Activated CD4-positive, alpha-beta T cell treated with anti-CD3 and anti-CD28 coated beads for 4 hours (primary cell): Measurements from ENCODE around the gene ARL5C.
"Not testable (repeated sequence)": the region's sequence is repeated elsewhere in the genome, so short reads cannot be mapped to it uniquely, and the experiment has no call there.

Source experiments
- DNase-seq, 2 donors: peaks; one replicate each; pipeline ENCODE4 v3.0.0-alpha.2; 2020

The ARL5C gene

DNA sequence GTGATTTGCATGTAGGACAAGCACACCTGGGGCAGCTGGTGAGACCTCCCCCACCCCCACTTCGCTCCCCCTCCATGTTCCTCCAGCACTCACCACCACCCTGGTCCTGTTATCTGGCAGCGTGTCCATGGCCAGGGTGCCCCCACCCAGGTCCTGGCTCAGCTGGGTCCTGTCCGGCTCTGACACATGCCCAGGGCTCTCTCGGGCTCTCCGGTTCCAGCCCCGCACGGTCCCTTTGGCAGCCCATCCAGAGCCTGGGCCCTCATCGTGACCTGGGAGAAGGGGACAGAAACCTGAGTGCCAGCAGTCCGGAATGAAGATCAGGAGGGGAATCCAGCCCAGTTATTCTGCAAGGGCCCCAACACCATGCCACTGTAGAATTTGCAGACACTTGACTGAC, 26.4 kb downstream of the ARL5C start:
- DNase-seq, result no peak

DNA sequence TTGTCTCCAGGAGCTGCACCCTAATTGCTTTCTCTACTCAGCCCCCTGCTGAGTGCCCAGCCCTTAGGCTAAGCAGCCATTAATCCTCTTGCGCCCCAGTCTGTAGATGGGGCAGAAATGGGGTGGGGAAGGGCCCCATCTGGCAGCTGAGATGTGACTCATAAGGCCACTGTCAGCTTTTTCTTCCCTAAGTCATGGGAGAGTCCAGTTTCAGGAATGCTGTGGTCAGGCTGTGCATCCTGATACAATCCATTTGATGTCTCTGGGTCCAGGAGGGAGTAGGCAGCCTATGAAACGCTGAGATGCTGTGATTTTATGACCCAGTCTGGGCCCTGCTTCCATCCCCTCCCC, 26.8 kb downstream of the ARL5C start:
- DNase-seq, result no peak

DNA sequence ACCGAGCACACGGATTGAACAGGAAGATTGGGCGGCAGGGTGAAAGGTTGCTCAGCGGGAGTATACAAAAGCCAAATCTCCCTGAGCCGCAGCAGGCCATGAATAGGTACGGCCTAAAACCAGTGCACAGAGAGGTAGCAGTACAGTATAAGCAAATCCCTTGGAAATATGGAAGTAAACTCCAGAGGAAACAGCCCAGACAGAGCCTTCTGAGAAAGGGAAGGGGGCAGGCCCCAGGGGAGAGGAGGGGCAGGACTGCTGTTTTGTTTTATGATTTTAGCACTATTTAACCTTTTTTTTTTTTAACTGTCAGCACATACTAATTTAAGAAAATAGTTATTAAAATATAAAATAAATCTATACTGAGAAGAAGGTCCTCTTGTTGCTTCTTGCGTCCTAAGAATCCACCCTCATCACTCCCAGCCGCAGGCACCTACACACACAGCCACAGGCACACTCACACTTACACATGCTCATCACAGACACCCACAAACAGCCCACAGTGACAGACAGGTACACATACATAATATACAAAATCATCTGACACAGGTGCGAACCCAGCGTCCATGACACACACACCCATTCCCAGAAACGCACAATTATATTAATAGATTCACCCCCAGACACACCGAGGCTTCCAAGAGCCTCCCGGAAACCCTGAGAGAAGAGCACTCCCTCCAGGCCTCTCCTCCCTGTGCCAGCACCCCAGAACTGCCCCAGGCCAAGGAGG, 27.4 kb downstream of the ARL5C start:
- no peak for DNase-seq

DNA sequence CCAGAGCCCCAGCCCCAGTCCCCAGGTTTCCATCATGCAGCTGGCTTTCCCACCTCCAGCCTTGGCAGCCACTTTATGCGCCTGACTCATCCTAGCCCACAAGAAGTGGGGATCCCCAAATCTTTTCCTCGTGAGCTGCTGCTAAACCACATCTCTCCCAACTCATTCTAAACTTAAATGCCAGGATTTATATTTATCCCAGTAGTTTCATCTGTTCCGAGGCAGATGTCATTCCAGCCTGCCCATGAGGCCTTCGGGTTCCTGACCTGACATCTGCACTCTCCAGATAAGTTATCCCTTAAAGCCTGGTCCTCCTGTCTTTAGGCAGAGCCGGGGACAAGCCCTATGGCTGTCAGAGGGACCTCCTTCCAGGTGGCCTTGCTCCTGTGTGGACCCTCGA, 31.1 kb downstream of the ARL5C start:
- no peak for DNase-seq

DNA sequence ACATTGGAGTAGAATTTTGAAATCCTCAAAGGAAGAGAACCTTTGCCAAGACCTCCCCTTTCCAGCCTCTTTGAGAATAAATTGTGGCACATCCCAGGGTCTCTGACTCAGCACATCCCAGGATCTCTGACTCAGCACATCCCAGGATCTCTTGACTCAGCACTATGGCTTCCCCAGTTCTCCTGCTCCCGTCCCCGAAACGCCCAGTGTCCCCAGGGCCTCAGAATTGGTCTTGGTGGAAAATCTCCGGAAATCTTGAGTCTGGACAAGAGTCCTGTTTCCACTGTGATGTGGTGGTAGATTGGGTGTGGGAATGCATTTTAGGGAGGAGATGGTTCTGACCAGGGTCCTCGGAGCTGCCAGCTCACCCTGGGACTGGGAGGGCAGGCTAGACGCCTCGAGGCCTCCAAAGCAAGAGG, 33.8 kb downstream of the ARL5C start:
- no peak for DNase-seq

DNA sequence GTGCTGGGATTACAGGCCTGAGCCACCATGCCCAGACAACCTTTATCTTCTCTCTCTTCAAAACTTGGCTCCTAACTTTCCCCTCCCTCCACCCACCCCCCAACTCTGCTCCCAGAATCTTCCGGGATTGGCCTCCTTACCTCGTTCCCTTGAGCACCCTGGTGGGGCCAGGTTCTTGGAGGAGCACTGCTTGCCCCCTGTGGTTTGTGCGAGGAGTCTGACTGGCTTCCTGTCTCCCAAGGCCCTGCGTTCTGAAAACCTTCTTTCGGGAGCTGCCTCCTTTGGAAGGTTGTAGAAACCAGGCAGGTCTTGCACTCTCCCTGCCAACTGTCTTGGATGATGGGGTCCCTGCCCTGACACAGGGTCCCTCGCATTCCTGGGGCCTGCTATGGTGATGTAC, 34.3 kb downstream of the ARL5C start:
- no peak for DNase-seq

DNA sequence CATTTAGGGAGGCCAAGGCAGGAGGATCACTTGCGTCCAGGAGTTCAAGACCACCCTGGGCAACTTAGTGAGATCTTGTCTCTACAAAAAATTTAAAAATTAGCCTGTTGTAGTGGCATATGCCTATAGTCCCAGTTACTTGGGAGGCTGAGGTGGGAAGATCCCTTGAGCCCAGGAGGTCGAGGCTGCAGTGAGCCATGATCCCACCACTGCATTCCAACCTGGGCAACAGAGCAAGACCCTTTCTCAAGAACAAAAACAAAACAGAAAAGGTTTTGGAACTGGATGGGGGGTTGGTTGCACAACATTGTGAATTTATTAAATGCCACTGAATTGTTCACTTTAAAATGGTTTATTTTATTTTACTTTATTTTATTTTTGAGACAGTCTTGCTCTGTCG, 35.8 kb downstream of the ARL5C start:
- no peak for DNase-seq

DNA sequence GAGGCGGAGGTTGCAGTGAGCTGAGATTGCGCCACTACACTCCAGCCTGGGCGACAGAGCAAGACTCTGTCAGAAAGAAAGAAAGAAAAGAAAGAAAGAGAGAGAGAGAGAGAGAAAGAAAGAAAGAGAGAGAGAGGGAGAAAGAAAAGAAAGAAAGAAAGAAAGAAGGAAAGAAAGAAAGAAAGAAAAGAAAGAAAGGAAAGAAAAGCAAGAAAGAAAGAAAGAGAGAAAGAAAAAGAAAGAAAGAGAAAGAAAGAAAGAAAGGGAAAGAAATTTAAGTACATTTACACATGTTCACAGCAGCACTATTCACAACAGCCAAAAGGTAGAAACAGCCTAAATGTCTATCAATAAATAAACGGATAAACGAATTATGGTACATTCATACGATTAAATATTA, 36.4 kb downstream of the ARL5C start:
- not testable (repeated sequence) for DNase-seq

DNA sequence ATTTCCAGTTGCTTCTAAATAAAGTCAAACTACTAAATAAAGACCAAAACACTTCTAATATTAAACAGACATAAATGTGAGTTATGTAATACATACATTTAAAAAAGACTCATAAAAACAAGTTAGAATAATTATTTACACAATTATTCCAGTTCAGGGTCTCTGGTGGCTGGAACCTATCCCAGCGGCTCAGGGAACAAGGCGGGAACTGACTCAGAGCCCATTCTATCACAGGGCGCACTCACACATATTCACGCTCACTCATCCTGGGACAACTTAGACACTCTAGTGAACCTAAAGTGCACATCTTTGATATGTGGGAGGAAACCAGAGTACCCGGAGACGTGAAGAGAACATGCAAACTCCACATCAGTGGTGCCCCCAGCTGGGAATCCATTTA, 39.5 kb downstream of the ARL5C start:
- DNase-seq, result no peak

DNA sequence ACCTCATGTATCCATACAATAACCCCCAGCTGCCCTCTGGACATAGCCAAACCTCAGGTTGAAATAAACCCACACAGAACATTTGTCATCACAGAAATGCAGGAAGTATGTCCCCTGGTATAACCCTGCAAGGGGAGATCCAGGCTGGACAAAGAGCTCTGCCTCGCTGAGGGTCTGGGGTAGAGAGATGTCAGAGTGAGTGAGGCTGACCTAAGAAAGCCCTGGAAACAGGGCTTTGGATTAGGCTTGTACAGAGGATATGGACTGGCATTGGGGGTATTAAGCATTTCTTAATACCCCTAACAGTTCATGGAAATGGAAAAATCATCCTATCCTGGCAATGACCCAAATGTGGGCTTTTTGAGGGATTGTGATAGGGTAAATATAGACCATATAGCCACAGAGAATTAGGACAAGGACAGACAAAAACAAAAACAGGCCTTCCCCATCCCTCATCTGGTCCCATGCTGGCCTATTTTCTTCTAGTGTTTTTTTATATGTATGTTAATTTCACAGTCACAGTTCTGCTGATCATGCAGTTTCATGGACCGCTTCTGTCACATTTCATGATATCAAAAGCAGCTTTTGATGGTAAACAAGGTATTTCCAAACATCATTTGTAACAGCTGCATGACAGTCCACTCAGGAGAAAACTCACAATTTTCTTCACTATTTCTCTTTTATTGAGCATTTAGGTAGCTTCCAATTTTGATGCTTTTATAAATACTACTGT, 40.7 kb downstream of the ARL5C start:
- DNase-seq, result no peak

DNA sequence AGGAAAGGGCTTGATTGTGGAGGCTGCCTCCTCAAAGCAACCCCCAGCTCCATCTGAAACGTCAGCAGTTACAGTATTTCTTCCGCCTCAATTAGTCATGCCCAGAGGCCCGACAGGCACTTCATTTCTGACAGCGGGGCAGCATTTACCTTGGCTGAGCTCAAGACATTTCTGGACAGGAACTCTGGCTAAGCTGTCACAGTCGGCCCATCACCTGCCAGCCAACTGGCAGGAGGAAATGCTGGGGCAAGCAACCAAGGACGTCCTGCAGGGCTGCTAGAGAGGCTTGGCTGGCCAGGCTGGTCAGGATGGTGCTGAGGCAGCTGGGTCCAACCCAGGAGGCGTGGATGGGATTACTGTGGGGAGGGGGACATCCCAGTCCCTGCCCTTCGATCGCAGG, 42.3 kb downstream of the ARL5C start:
- no peak for DNase-seq

DNA sequence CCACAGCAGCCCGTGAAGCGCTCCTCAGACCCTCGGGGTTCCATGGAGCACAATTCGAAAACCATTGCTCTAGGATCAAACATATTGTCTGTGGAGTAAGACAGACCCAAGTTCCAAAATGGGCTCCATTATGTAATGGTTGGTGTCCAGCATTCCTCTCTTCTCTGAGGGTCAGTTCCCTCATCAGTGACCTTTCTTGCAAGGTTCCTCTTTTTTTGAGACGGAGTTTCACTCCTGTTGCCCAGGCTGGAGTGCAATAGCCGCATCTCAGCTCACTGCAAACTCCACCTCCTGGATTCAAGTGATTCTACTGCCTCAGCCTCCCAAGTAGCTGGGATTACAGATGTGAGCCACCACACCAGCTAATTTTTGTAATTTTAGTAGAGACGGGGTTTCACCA, 43.0 kb downstream of the ARL5C start:
- no peak for DNase-seq

DNA sequence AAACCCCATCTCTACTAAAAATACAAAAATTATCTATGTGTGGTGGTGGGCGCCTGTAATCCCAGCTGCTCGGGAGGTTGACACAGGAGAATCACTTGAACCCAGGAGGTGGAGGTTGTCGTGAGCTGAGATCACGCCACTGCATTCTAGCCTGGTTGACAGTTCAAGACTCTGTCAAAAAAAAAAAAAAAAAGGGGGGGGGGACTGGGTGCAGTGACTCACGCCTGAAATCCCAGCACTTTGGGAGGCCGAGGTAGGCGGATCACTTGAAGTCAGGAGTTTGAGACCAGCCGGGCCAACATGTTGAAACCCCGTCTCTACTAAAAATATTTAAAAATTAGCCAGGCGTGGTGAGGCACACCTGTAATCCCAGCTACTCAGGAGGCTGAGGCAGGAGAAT, 44.0 kb downstream of the ARL5C start:
- DNase-seq, result not testable (repeated sequence)

DNA sequence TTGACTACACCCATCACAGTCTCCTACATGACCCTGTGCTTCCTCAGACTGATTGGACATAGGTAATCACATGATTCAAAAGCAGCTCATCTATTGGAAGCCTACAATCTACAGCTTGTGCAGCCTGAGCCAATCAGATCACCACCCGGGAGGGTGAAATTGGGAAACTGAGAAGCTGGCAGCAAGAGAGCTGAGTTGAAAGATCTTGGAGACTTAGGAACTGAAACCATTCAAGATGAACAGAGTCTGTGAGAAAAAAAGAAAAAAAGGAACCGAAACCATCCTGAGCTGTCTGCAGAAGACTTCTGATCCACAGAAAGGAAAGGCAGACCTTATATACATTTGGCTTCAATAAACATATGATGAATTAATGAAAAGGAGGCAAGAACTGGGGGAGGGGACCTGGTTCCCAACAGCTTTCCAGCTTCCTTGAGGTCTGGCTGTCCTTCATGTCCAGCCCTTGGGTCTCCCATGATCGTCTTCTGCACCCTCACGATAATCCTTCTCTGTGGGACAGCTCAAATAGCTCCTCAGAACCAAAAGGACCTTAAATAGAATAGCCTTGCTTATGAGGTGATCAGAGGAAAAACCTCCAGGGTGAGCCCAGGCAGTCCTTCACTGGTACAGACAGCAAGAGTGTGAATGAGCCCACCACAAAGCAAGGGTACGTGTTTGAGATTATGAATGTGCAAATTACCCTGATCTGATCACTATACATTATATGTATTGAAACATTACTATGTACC, 47.1 kb downstream of the ARL5C start:
- no peak for DNase-seq

DNA sequence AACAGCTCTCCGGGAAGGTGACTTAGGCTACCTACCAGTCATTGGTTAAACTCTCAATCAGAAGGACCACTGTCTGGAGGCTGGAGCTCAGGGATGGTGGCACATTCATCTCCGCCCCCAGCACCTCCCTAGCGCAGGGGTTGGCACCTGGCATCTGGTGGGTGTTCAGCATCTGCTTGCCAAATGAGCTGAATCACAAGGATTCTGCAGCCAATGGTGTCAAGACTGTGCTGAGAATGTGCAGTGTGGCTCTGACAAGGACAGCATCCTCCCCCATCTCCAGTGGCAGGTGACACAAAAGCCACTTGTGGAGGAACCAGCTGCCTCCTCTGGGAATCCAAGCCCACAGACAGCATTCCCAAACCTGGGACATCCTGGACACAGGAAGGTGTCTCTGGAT, 49.7 kb downstream of the ARL5C start:
- no peak for DNase-seq

DNA sequence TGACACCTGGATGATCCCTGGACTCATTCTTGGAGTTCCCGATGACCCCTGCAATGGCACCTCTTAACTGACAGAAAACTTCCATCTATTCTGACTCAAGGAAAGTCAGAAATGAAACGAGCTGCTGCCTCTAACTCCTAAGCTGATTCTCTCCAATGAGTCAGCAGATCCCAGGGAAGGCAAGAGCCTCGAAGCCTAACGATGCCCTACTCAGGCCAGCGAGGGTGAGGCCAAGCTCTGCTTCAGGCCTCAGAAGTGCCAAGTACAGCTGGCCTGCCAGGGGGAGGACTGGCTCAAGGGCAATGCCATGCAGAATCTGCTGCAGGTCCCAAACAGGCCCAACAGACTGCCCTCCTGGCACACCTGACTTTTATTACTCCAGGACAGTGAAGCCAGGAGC, 50.8 kb downstream of the ARL5C start:
- no peak for DNase-seq

DNA sequence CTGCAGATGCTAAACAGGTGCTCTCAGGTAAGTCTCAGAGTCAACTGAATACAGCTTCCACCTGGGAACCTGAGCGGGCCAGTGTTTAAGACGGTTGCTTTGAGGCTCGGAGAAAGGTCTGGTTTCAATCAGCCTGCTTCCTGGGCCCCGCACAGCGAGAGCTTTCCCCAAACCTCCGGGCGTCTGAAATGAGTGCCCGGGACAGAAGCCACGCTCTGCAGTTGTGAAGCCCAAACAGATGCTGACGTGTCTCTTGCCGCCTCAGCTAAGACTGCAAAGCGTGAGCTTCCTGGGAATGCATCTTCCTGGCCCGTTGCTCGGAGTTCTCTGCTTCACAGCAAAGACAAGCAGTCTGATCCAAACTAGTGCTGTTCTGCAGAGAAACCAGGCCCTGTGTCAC, 51.2 kb downstream of the ARL5C start:
- DNase-seq, result no peak

DNA sequence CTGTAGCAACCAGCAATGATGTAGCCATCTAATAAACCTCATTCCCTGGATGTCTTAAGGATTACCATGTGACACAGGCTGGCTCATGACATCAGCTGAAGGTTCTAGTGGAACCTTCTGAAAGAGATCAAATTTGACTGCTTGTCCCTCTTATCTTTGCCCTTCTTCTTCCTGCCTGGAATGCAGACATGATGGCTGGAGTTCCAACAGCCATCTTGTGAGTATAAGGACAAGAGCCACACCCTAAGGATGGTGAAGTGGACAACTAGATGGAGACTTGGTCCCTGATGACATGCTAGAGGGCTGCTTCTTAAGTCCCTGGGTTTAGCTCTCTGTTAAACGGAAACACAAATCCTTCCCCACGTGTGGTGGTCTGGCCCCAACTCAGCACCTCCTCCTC, 52.1 kb downstream of the ARL5C start:
- no peak for DNase-seq

DNA sequence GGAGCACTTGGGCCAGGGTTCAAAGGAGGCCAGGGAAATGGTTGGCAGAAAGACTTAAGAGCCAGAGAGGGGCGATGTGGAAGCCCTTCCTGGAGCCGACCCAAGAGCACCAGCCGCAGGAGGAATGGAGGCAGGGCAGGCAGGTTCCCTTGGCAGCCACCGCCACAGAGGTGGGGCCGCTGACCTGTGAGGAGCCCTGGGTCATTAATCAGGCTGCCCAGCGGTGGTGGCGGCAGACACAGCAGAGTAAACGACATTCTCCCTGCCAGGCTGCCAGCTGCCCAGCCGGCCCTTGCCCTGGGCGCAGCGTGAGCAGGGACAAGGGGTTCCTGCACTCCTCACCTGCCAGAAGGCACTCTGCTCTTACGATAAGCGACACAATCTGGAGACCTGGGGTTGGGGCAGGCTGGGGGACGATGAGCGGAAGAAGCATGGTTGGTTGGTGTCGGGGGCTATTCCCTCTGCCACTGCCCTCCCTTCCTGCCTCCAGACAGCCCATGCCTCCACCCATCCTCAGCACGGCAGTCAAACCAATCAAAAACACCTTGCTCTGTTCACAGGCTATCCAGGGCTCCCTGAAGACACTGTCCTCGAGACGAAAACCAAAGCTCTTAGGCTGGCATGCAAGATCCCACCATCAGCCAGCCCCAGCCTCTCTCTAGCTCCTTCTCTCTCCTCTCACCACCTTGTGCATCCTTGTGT, 55.4 kb downstream of the ARL5C start:
- DNase-seq, result no peak

DNA sequence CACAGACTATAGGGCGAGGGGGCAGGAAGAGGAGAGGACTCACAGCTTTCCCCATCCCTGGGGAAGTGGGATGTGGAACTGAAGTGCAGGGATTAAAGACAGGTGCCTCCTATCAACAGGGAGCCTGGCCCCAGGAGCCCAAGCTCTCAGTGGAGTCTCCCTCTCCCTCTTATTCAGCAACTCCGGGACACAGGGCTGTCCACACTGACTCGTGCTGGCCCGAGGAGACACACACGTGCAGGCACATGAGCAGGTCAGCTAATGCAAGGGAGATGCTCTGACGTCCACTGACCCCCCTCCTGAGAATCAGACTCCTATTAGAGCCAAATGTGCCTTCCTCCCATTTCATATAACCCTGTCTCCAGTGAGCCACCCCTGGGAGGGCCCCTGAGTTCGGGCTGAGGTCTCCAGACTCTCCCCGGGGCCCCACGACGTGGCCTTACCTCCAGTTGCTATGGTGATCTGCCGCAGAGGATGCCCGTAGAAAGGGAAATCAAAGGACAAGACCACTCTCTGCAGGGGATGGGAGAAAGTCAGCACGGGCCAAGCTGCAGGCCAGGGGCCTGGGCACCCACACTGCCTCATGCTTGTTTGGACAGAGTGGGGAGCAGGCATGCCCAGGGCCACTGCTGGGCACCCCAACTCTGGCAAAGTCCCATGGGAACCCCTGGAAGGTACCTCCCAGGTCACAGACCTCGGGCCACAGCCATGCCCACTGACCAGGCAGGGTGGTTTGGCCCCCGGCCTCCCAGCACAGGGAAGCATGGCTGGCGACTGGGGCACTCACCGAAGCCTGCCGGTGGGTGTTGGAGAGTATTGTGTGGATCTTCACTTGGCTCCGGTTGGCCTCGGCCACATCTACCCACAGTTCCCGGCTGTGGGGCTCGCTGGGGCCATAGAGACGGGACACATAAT, 57.2 kb downstream of the ARL5C start:
- no peak for DNase-seq

DNA sequence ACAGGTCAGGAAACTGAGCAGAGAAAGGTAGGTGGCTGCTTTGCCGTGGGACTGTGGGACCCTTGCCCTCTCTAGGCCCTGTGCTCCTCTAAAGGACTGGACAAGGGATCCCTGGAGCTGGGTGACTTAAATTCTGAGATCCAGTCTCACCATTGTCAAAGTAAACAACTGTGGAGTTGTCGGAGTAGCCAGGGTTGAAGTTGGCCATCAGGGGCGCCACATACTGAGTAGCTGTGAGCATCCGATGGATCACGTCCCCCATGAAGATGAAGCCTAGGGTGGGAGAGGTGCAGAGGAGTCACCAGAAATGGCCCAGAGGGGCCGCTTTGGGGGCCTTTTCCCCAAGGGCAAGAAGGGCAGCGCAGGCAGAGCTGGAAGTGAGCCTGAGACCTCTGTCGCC, 58.0 kb downstream of the ARL5C start:
- no peak for DNase-seq

DNA sequence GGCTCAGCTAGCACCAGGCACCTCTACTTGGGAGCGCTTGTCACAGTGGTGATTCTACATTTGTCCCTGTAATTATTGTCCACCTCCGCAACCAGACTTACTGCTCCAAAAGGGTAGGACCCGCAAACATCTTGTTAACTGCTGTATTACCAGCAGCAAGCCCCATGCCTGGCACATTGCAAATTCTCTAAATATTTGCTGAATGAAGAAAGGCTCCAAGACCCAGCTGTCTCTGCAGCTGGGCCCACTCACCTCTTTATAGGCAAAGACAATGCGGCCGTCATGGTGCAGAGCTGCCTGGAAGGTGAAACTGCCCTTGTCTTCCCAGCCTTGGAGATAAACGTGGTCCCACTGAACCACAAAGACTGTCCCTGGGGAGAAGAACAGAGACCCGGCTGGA, 58.8 kb downstream of the ARL5C start:
- no peak for DNase-seq
